Keratinocyte (primary cell): ENCODE measurements around the gene ABLIM1. TPM values are rescaled to one million over a fixed set of nuclear protein-coding genes. Genes with fewer than 3 reads are reported as not detected.
A peak's percentile ranks its signal among the peaks of the same experiment; 100 is the strongest.

Source experiments
- DNase-seq: peaks from one replicate; pipeline ENCODE4 v3.0.0-alpha.2; 2011; ENCODE audit warnings: low read depth, missing footprints, low spot score
- FAIRE-seq: peaks from 2 replicates; lab custom pipeline; 2011; peaks lifted over from hg19 to GRCh38; lab: Jason Lieb, UNC
- H2AFZ ChIP-seq: 2 replicates; pipeline ENCODE4 v1.6.0; 2012; ENCODE audit warnings: low read length, control low read depth, inconsistent platforms; ENCODE audit not compliant: control insufficient read depth
- H3K27ac ChIP-seq: 2 replicates; pipeline ENCODE4 v1.5.1; 2011; ENCODE audit warnings: low read length; ENCODE audit not compliant: control insufficient read depth, insufficient read depth
- H3K27me3 ChIP-seq: 3 replicates; pipeline ENCODE4 v1.6.0; 2011; ENCODE audit warnings: low read length; ENCODE audit not compliant: control insufficient read depth, insufficient read depth; ENCODE audit errors: extremely low read depth
- H3K36me3 ChIP-seq, 2 experiments: 2 replicates in 1 of 2; 3 replicates in 1 of 2; pipeline ENCODE4 v1.5.1; 2011; ENCODE audit warnings: low read length in 2 of 2, mild to moderate bottlenecking in 1 of 2; ENCODE audit not compliant: control insufficient read depth in 2 of 2, insufficient read depth in 2 of 2; ENCODE audit errors: extremely low read depth in 1 of 2
- H3K4me1 ChIP-seq: 3 replicates; pipeline ENCODE4 v1.5.1; 2011; ENCODE audit warnings: low read length; ENCODE audit not compliant: control insufficient read depth, insufficient read depth; ENCODE audit errors: extremely low read depth
- H3K4me2 ChIP-seq: 3 replicates; pipeline ENCODE4 v1.6.0; 2011; ENCODE audit warnings: low read depth, low read length; ENCODE audit not compliant: control insufficient read depth, insufficient read depth; ENCODE audit errors: extremely low read depth
- H3K4me3 ChIP-seq, 3 experiments: fragments of 200-600 bp in 1 of 3; sonication (generic) in 1 of 3; 2 replicates in 2 of 3; 3 replicates in 1 of 3; pipeline ENCODE4 v1.5.1; 2011 to 2016; ENCODE audit warnings: low read length in 3 of 3, mild to moderate bottlenecking in 3 of 3, control low read depth in 2 of 3, inconsistent platforms in 1 of 3, low read depth in 1 of 3, mixed read lengths in 1 of 3, mixed run types in 1 of 3, moderate library complexity in 1 of 3; ENCODE audit not compliant: control insufficient read depth in 2 of 3, insufficient read depth in 2 of 3; ENCODE audit errors: extremely low read depth in 1 of 3
- H3K79me2 ChIP-seq: 2 replicates; pipeline ENCODE4 v1.6.0; 2012; ENCODE audit warnings: low read length; ENCODE audit not compliant: control insufficient read depth, insufficient read depth
- H3K9ac ChIP-seq: 3 replicates; pipeline ENCODE4 v1.6.0; 2011; ENCODE audit warnings: low read length; ENCODE audit not compliant: control insufficient read depth, insufficient read depth; ENCODE audit errors: extremely low read depth
- H3K9me1 ChIP-seq: 3 replicates; pipeline ENCODE4 v1.6.0; 2011; ENCODE audit warnings: low read length; ENCODE audit not compliant: control insufficient read depth, insufficient read depth; ENCODE audit errors: extremely low read depth
- H3K9me3 ChIP-seq: 2 replicates; pipeline ENCODE4 v1.5.1; 2012; ENCODE audit warnings: low read depth, low read length; ENCODE audit not compliant: control insufficient read depth
- H4K20me1 ChIP-seq: 3 replicates; pipeline ENCODE4 v1.6.0; 2011; ENCODE audit warnings: low read length; ENCODE audit not compliant: control insufficient read depth, insufficient read depth; ENCODE audit errors: extremely low read depth
- EZH2 ChIP-seq: IDR thresholded peaks from one replicate; pipeline ENCODE4 v1.6.1; 2012; ENCODE audit warnings: inconsistent platforms, mild to moderate bottlenecking, low read length, moderate library complexity
- dilution Hi-C: fragments of 300-500 bp; cut with MboI; formaldehyde crosslinking; loops from one replicate; pipeline ENCODE4 v1.7.0; 2020; ENCODE audit warnings: low sequenced_read_pairs; ENCODE audit not compliant: extremely low pct_ligation_motif_present
- polyA plus RNA-seq, 5 experiments: library from polyadenylated mRNA; depleted of rRNA in 3 of 5; stranded (reverse) in 3 of 5; stranded (forward) in 1 of 5; unstranded in 1 of 5; fragments of >200 nt; gene quantifications; 1 replicate in 1 of 5; 2 replicates in 3 of 5; 3 replicates in 1 of 5; pipeline versions ENCODE4 v1.2.1 to v1.2.3, GENCODE V29; 2011 to 2012; ENCODE audit warnings: missing spikeins in 2 of 5, low read depth in 1 of 5, low replicate concordance in 1 of 5
- TF ChIP-seq, protein P1 (sequence below), 3 experiments: IDR thresholded peaks in 1 of 3; conservative IDR thresholded peaks in 1 of 3; optimal IDR thresholded peaks in 1 of 3; 2 replicates in 2 of 3; 3 replicates in 1 of 3; pipeline versions ENCODE3 to v1.5.1; 2011; ENCODE audit warnings: low read length in 3 of 3, mild to moderate bottlenecking in 3 of 3, moderate library complexity in 2 of 3, control low read depth in 1 of 3, inconsistent platforms in 1 of 3; ENCODE audit not compliant: insufficient read depth in 2 of 3; ENCODE audit errors: extremely low read depth in 1 of 3

Gene ABLIM1
- polyA plus RNA-seq, 1 donor (not counting 4 experiments of a cell fraction or from before 2014, with no cell fraction given): 55.2 TPM

DNA sequence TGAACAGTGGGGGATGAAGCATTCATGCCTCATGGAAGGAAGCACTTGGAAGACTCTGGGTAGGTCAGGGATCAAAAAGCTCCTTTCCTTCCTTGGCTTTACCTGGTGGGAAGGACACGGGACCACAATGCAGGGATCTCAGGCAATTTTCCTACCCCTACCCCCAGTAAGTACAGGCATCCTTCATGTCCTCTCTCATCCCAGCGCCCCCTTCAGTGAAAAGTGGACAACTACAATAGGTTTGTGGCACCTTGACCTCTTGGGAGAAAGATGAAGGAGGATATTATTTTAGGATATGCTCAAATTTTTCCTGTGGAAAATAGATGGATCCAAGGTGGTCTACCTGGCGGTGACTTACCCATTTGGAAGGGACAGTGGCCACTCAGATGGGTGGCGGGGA lies 270.3 kb downstream of the ABLIM1 start:
- Histone ChIP-seq H3K9ac (no peak overlapping the region), H3K27ac (no peak overlapping the region), H3K79me2 (peaks cover 77% of the 10 kb centered on the region), H3K36me3 (peaks cover 2 to 16% of the 10 kb centered on the region in 2 experiments), H3K4me2 (no peak overlapping the region), H3K9me3 (no peaks in the 10 kb centered on the region), H3K27me3 (no peaks in the 10 kb centered on the region), H3K4me1 (peaks cover 49% of the 10 kb centered on the region), H2AFZ (no peak overlapping the region), H3K4me3 (no peak overlapping the region), H4K20me1 (no peaks in the 10 kb centered on the region), H3K9me1 (peaks cover 6% of the 10 kb centered on the region)
- FAIRE-seq (no peak), DNase-seq (no peak)
- dilution Hi-C loops: no loop called here
- TF ChIP-seq, protein P1, sequence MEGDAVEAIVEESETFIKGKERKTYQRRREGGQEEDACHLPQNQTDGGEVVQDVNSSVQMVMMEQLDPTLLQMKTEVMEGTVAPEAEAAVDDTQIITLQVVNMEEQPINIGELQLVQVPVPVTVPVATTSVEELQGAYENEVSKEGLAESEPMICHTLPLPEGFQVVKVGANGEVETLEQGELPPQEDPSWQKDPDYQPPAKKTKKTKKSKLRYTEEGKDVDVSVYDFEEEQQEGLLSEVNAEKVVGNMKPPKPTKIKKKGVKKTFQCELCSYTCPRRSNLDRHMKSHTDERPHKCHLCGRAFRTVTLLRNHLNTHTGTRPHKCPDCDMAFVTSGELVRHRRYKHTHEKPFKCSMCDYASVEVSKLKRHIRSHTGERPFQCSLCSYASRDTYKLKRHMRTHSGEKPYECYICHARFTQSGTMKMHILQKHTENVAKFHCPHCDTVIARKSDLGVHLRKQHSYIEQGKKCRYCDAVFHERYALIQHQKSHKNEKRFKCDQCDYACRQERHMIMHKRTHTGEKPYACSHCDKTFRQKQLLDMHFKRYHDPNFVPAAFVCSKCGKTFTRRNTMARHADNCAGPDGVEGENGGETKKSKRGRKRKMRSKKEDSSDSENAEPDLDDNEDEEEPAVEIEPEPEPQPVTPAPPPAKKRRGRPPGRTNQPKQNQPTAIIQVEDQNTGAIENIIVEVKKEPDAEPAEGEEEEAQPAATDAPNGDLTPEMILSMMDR (optimal IDR thresholded peaks at IDR 0.05 in 1 of 3, IDR thresholded peaks at IDR 0.05 in 1 of 3, conservative IDR thresholded peaks at IDR 0.05 in 1 of 3; ENCODE audit: extremely low read depth in 1 of 3, insufficient read depth in 2 of 3, low read length in 3 of 3): no peak
- TF ChIP-seq EZH2: no peak

DNA sequence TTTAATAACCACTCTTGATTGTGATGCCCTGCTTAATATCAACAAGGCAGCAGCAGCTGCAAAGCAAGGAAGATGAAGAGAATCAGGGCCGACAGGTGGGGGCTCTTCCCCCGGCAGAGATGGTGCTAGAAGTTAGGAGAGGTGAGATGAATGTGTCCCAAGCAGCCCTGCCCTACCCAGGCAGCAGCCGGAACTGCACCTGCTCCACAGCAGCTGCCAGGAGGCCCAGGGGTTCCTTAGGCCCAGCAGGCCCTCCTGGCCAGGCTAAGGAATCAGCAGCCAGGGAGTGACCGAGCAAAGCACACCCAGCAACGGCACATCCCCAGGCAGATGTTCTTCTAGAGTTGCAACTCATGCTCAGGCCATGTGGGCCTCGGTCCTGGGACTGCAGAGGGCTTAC lies 271.6 kb downstream of the ABLIM1 start:
- H3K79me2 ChIP-seq: peaks cover 68% of the 10 kb centered on the region
- no peak overlapping the region for H3K27ac ChIP-seq
- H3K9ac ChIP-seq: no peak overlapping the region
- no peak for DNase-seq
- no peak overlapping the region for H3K4me2 ChIP-seq
- TF ChIP-seq EZH2: no peak
- TF ChIP-seq, protein P1 (optimal IDR thresholded peaks at IDR 0.05 in 1 of 3, IDR thresholded peaks at IDR 0.05 in 1 of 3, conservative IDR thresholded peaks at IDR 0.05 in 1 of 3; ENCODE audit: extremely low read depth in 1 of 3, insufficient read depth in 2 of 3, low read length in 3 of 3): peak in 2 of 3 experiments; percentile 19
- dilution Hi-C loops: no loop called here
- H4K20me1 ChIP-seq: no peaks in the 10 kb centered on the region
- H3K9me1 ChIP-seq: peaks cover 2% of the 10 kb centered on the region
- peaks cover 36% of the 10 kb centered on the region for H3K4me1 ChIP-seq
- no peak overlapping the region for H2AFZ ChIP-seq
- H3K9me3 ChIP-seq: no peaks in the 10 kb centered on the region
- H3K36me3 ChIP-seq: peaks cover 2 to 9% of the 10 kb centered on the region in 2 experiments
- no peak overlapping the region for H3K4me3 ChIP-seq
- no peak for FAIRE-seq
- H3K27me3 ChIP-seq: no peaks in the 10 kb centered on the region
